GM23338 (cell line): ENCODE data around the gene LRSAM1. TPM values are rescaled to one million over a fixed set of nuclear protein-coding genes. Genes with fewer than 3 reads are reported as not detected.
A peak's percentile ranks its signal among the peaks of the same experiment; 100 is the strongest.

ENCODE experiments used
- ATAC-seq: fragments of 200-7000 bp; cut with Tn5 transposase; 3 replicates; pipeline ENCODE4 v1.9.1; 2020
- DNase-seq: peaks from one replicate; pipeline ENCODE4 v3.0.0-alpha.2; 2015; ENCODE audit warnings: low spot score
- H2AFZ ChIP-seq: fragments of 200-600 bp; sonication (generic); 2 replicates; pipeline ENCODE4 v1.8.0; 2016; ENCODE audit warnings: antibody characterized with exemption, mild to moderate bottlenecking, moderate library complexity
- H3F3A ChIP-seq: fragments of 200-600 bp; sonication (generic); replicated peaks from 2 replicates; pipeline ENCODE4 v1.8.0; 2017; ENCODE audit warnings: antibody characterized with exemption, mixed run types, low read depth
- H3K27ac ChIP-seq: fragments of 200-600 bp; sonication (generic); 2 replicates; pipeline ENCODE4 v1.6.1; 2016; ENCODE audit warnings: low read depth
- H3K27me3 ChIP-seq: fragments of 200-600 bp; sonication (generic); 2 replicates; pipeline ENCODE4 v1.8.0; 2016; ENCODE audit warnings: mild to moderate bottlenecking, mixed run types, moderate library complexity; ENCODE audit not compliant: insufficient read depth
- H3K36me3 ChIP-seq: fragments of 200-600 bp; sonication (generic); 2 replicates; pipeline ENCODE4 v1.8.0; 2016; ENCODE audit warnings: mild to moderate bottlenecking; ENCODE audit not compliant: insufficient read depth
- H3K4me1 ChIP-seq: fragments of 200-600 bp; sonication (generic); 2 replicates; pipeline ENCODE4 v1.8.0; 2016; ENCODE audit warnings: mild to moderate bottlenecking, moderate library complexity; ENCODE audit not compliant: insufficient read depth
- H3K4me2 ChIP-seq: fragments of 200-600 bp; sonication (generic); 2 replicates; pipeline ENCODE4 v1.7.1; 2017; ENCODE audit warnings: mixed run types
- H3K4me3 ChIP-seq: fragments of 200-600 bp; sonication (generic); 2 replicates; pipeline ENCODE4 v1.6.1; 2016; ENCODE audit warnings: mixed run types
- H3K79me2 ChIP-seq: fragments of 200-600 bp; sonication (generic); replicated peaks from 2 replicates; pipeline ENCODE4 v1.8.0; 2017; ENCODE audit warnings: mild to moderate bottlenecking; ENCODE audit not compliant: insufficient read depth
- H3K9me2 ChIP-seq: fragments of 200-600 bp; sonication (generic); 2 replicates; pipeline ENCODE4 v1.8.0; 2017; ENCODE audit not compliant: insufficient read depth
- H4K20me1 ChIP-seq: fragments of 200-600 bp; sonication (generic); replicated peaks from 2 replicates; pipeline ENCODE4 v1.8.0; 2017; ENCODE audit warnings: mild to moderate bottlenecking; ENCODE audit not compliant: insufficient read depth
- H3K27ac Mint-ChIP-seq: 2 replicates; pipeline ENCODE4 v1.8.0; 2020; ENCODE audit warnings: inconsistent platforms, mild to moderate bottlenecking, moderate library complexity, mixed read lengths
- H3K27me3 Mint-ChIP-seq: 3 replicates; pipeline ENCODE4 v1.8.0; 2022; ENCODE audit warnings: low read depth, mild to moderate bottlenecking, moderate library complexity, mixed read lengths, inconsistent platforms; ENCODE audit not compliant: insufficient read depth, poor library complexity
- H3K36me3 Mint-ChIP-seq: 3 replicates; pipeline ENCODE4 v1.8.0; 2021; ENCODE audit warnings: low read depth, mild to moderate bottlenecking, inconsistent platforms, moderate library complexity, mixed read lengths
- H3K4me1 Mint-ChIP-seq: 3 replicates; pipeline ENCODE4 v1.8.0; 2020; ENCODE audit warnings: mild to moderate bottlenecking, inconsistent platforms, mixed read lengths
- H3K4me3 Mint-ChIP-seq: 3 replicates; pipeline ENCODE4 v1.8.0; 2021; ENCODE audit warnings: moderate library complexity, mild to moderate bottlenecking, inconsistent platforms, mixed read lengths
- H3K9me3 Mint-ChIP-seq: 3 replicates; pipeline ENCODE4 v1.8.0; 2020; ENCODE audit warnings: moderate library complexity, mild to moderate bottlenecking, inconsistent platforms, mixed read lengths
- EZH2 ChIP-seq: fragments of 200-600 bp; sonication (generic); IDR thresholded peaks from one replicate; pipeline ENCODE4 v1.8.0; 2017; ENCODE audit warnings: antibody characterized with exemption, mild to moderate bottlenecking, low read depth; ENCODE audit not compliant: unreplicated experiment
- JUNB ChIP-seq: IDR thresholded peaks from one replicate; pipeline ENCODE4 v1.6.1; 2016; ENCODE audit warnings: antibody characterized with exemption; ENCODE audit not compliant: unreplicated experiment
- NANOG ChIP-seq: IDR thresholded peaks from 2 replicates; pipeline ENCODE4 v1.6.1; 2016; ENCODE audit warnings: antibody characterized with exemption, borderline replicate concordance
- REST ChIP-seq: IDR thresholded peaks from one replicate; pipeline ENCODE4 v1.6.1; 2018; ENCODE audit warnings: antibody characterized with exemption; ENCODE audit not compliant: unreplicated experiment
- STAT1 ChIP-seq: IDR thresholded peaks from one replicate; pipeline ENCODE4 v1.6.1; 2016; ENCODE audit warnings: antibody characterized with exemption; ENCODE audit not compliant: unreplicated experiment
- ZNF114 ChIP-seq: fragments of 250-450 bp; sonication (Bioruptor Pico); IDR thresholded peaks from 2 replicates; pipeline ENCODE4 v1.5.0; 2020; ENCODE audit warnings: mild to moderate bottlenecking, moderate library complexity
- polyA plus RNA-seq: library from polyadenylated mRNA; unstranded; fragments of >200 nt; fragmentation: Nextera tagmentation; extraction: Ambion mirVana; gene quantifications from 2 replicates; pipeline ENCODE4 v1.2.1, GENCODE V29; 2016
- total RNA-seq: library from RNA; depleted of rRNA; stranded (reverse); fragments of >200 nt; shearing (Covaris generic); gene quantifications from 2 replicates; pipeline ENCODE4 v1.2.3, GENCODE V29; 2014
- TF ChIP-seq, protein P1 (sequence below), 2 experiments: fragments of 200-600 bp in 1 of 2; sonication (generic) in 1 of 2; conservative IDR thresholded peaks; 2 replicates each; pipeline versions ENCODE4 v1.5.1 to v1.6.1; 2016 to 2017; ENCODE audit warnings: antibody characterized with exemption in 2 of 2, low read depth in 2 of 2, mild to moderate bottlenecking in 2 of 2, moderate library complexity in 1 of 2

Gene LRSAM1
- total and polyA plus RNA-seq, 2 experiments from 2014 or later = 12.8 to 21.9 TPM

DNA sequence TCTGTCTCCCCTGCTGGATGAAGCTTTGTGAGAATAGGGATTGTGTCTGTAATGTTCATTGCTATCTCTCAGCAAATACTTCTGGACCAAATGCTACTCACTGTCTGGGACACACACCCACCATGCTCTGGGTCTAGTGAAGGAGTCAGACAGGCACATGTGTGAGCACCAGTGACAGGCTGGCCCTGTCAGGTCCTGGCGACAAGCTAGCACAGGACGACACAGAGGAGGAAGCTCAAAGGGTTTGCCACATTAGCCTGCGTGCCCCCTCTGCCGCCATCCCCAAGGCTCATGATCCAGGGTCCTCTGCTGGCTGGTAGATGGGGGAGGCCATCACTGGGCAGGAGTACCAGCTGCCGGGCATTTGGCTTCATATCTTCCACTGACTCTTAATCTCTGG lies 23.3 kb downstream of the LRSAM1 start (continued):
- TF ChIP-seq, protein P1, sequence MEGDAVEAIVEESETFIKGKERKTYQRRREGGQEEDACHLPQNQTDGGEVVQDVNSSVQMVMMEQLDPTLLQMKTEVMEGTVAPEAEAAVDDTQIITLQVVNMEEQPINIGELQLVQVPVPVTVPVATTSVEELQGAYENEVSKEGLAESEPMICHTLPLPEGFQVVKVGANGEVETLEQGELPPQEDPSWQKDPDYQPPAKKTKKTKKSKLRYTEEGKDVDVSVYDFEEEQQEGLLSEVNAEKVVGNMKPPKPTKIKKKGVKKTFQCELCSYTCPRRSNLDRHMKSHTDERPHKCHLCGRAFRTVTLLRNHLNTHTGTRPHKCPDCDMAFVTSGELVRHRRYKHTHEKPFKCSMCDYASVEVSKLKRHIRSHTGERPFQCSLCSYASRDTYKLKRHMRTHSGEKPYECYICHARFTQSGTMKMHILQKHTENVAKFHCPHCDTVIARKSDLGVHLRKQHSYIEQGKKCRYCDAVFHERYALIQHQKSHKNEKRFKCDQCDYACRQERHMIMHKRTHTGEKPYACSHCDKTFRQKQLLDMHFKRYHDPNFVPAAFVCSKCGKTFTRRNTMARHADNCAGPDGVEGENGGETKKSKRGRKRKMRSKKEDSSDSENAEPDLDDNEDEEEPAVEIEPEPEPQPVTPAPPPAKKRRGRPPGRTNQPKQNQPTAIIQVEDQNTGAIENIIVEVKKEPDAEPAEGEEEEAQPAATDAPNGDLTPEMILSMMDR (conservative IDR thresholded peaks at IDR 0.05; ENCODE audit: low read depth in 2 of 2) = no peak
- TF ChIP-seq JUNB (no peak), REST (no peak), EZH2 (no peak), NANOG (no peak), STAT1 (no peak), ZNF114 (no peak)

- no peak overlapping the region for H3K27ac ChIP-seq
- no peaks in the 10 kb centered on the region for H3K4me1 ChIP-seq
- H3K4me2 ChIP-seq = no peak overlapping the region
- H3K9me2 ChIP-seq = no peaks in the 10 kb centered on the region
- no peak overlapping the region for H3K4me3 Mint-ChIP-seq
- H3K27ac Mint-ChIP-seq = no peak overlapping the region
- no peaks in the 10 kb centered on the region for H3K27me3 ChIP-seq
- H3K4me1 Mint-ChIP-seq = no peaks in the 10 kb centered on the region
- DNase-seq (no peak), ATAC-seq (no peak)
- no peaks in the 10 kb centered on the region; the same call in 1 of the 2 replicates for H4K20me1 ChIP-seq
- no peak overlapping the region for H3K4me3 ChIP-seq
- H3K36me3 ChIP-seq = peaks cover 18% of the 10 kb centered on the region
- no peak overlapping the region for H2AFZ ChIP-seq
- H3K36me3 Mint-ChIP-seq = peaks cover 16% of the 10 kb centered on the region; the same call in 2 of the 3 replicates
- no peaks in the 10 kb centered on the region for H3K9me3 Mint-ChIP-seq
- peaks cover 1% of the 10 kb centered on the region for H3K27me3 Mint-ChIP-seq
- TF ChIP-seq EZH2 = no peak
- TF ChIP-seq, protein P1 (conservative IDR thresholded peaks at IDR 0.05; ENCODE audit: low read depth in 2 of 2) = 0 out of 4 replicates have a peak, but pooled peaks of 1 of the 2 experiments have one; percentile 7
- H3F3A ChIP-seq = no peaks in the 10 kb centered on the region
- H3K79me2 ChIP-seq = no peaks in the 10 kb centered on the region
These were observed 28.3 kb downstream of the LRSAM1 start for GRCh38 chr9:127479507-127480081.
